Measurements from ENCODE around the gene ADAM12.

DNA sequence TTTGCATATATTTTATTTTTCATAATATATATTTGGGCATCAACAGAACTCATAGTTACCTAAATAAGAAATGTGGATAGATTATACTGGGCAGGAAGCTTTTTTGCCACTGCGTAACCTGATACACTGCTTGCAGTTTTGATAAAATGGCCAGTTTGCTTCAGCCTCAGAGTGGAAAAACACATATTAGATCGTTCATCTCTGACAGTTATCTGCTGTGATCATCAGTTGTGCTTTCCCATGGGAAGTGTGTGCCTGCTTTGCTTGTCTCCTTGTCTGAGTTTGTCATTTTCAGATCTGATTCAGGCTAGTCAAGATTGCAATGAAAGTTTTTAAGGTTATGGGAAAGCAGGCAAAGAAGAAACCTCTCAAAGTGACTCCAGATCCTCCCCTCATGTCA is 54.0 kb downstream of the ADAM12 start:
- TF ChIP-seq POLR2A (IDR thresholded peaks at IDR 0.05): no peak
- no peak for TF ChIP-seq CTCF (IDR thresholded peaks at IDR 0.05)
